GM19035 (cell line): Measurements from ENCODE around the gene PRDM16.

Experiments
- ATAC-seq: cut with Tn5 transposase; IDR thresholded peaks from one replicate; pipeline ENCODE4 v1.9.1; 2021; ENCODE audit not compliant: unreplicated experiment

The PRDM16 gene

DNA sequence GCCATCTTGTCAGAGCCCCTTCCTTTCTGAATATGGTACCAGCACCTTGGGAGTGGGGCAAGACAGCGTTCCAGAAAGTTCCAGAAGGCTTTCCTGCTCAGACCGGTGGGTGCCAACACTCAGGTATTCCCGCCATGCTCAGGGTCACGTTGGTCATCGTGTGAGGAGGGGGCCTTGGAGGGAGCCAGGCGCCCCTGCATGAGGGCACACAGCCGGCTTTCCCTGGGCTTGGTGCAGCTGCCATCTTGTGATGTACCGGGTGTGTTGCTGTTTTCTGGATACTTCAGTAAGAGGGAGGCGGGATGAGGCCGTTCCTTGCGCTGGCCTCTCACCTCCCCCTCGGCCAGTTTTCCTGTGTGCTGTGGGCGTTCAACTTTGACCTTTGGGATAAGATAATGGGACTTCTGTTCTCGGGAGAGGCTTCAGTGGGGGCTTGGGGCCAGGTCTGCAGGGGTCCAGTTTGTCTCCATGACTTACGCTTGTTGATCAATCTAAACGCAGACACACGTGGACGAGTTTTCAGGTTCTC, 69.7 kb downstream of the PRDM16 start:
- no peak for ATAC-seq

DNA sequence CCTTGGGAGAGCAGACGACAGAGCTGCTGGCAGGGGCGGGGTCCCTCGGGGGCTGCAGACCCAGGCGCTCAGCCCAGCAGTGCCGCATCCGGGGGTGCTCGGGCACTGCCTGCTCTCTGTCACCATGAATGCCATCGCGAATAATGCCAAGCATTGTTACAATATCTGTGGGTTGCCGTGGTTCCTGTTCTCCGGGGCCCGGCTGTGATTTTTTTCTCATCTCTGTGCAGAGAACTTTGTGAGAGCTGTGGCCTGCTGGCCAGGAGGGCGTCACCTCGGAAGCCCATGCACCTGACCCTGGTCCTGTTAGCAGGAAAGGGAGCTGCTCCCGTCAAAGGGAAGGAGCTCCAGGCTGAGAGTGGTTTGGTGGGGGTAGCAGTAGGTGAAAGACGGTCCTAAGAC, 70.4 kb downstream of the PRDM16 start:
- ATAC-seq = no peak

DNA sequence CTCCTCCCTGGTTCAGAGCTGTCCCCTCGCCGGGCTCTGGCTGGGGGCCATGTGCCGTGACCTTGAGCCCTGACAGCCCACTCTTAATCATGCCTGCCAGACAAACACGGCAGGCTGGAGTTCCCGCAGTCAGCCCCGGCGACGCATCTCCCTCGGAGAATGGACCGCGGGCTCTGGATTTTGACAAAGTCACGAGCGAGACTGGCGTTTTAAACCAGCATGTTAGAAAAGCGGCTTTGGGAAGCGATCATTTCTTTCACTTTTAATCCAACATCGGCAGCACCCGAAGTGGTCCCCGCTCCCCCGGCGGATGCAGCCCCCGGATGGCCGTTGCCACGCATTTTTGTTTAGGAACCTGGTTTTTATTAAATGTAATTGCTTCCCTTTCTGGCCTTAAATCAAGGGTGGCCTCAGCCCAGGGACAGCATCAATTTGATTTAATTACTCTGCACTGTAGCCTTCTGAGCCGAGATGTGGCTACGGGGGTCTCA, 70.9 kb downstream of the PRDM16 start:
- no peak for ATAC-seq

DNA sequence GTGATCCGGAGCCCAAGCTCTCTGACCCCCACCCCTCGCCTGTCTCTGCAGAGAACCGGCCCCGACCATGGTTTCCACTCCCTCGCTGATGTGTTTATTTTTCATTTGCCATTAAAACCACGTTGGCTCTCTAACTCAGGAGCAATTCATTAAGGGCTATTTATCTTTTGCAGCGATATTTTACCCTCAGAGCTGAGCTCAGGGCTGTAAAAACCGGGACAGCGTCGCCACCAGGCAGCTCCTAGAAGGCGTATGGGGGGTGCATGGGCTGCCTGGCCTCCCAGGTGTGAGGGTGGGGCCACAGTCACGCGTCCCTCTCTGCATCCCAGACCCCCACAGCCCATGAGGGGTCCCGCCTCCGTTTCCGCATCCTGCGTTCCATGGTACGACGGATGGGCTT, 71.4 kb downstream of the PRDM16 start:
- no peak for ATAC-seq

DNA sequence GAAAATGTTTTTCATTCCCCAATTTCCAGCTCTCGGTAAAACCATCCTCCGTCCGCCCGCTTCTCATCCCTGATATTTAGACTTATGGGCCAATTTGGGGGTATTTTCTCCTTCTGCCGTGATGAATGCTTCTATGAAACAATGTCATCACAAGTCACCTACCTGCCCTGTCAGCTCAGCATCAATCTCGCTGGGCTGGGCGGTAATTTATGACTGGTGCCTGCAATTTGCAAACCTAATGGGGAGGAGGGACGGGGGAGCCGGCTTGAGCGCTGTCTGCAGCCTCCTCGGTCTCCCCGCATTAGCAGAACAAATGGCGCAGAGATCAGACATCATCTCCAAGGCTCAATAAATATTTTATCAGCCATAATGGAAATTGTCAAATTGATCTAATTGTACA, 72.1 kb downstream of the PRDM16 start:
- no peak for ATAC-seq

DNA sequence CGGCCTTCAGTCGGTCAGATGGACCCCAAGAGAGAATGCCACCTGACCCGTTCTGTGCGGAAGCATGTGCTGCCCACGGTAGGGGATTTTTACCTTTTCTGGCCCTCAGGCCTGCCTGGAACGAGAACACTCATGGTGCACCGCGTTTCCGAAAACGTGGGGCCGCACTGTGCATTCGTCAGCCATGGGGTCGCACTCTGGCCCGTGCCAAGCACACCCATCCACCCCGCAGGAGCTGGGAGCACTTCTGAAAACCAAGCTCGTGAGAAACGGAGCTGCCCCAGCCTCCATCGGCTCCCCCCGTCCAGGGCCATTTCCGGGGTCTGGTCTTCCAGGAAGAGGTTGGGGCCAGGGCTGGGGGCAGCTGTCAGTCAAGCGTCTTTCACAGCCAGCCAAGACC, 72.8 kb downstream of the PRDM16 start:
- ATAC-seq = no peak

DNA sequence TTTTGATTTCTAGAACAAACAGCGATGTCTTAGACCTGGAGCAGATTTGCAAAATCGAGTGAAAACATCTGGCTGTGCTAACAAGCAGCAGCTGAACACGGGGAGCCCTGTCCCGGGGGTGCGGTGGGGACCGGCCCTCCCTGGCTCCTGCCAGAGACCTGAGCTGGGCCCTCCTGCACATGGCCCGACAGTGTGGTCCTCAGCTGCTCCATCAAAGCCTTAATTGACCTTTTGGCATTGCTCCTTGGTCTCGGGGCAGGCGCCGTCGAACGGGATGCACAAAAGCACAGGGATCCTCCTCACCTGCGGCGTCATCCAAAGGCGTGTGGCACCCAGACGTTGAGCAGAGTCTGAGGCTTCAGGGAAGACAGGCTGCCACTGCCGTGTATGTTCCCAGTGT, 73.2 kb downstream of the PRDM16 start:
- no peak for ATAC-seq

DNA sequence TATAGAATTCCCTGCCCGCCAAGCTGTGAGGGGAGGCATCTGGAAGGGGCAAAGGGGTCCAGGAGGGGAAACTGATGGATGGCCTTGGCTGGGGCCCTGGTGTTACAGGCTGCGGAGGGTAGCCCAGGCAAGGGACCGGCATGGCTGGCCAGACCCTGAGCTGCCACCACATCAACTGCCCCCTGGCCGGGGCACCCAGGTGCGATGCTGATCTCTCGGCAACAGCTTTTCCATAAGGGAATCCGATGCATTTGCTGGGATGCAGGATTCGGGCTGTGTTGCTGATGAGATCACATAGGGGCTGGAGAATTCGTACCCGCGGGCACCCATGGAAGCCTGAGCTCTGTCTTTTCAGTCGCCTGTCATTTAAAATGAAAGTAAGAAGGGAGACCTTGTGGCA, 73.7 kb downstream of the PRDM16 start:
- no peak for ATAC-seq

DNA sequence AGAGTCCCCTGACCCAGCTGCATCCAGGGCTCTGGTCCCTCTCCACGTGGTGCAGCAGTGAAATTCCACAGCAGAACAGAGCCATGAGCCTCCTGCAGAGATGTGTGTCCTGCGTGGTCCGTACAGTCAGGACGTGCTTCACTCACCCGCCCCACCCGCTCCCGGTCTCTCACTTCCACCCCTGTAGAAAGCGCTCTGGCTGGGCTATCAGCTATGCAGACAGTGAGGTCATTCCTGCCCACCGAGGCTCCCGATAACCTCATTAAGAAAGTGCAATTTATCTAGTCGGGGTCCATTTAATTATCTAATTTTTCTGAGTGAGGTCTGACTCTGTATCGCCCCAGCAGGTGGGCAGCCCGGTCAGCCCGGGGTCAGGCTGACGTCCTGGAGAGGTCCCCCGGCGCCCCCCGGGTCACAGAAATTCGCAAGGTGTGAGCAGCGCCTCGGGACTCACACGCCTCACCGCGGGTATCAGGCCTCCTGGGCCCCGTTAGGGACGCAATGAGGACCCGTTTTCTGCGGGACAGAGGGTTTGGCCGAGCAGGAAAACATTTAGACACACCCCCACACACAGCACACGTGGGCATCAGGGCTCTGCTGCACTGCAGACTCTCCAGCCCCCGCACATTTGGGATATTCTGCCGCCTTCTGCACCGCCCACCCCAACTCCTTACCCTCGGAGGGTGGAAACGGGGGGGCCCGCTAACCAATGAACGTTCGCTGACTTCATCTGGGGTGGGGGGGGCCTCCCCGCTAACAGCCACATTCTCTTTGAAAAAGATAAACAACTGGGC, 76.7 kb downstream of the PRDM16 start:
- no peak for ATAC-seq

DNA sequence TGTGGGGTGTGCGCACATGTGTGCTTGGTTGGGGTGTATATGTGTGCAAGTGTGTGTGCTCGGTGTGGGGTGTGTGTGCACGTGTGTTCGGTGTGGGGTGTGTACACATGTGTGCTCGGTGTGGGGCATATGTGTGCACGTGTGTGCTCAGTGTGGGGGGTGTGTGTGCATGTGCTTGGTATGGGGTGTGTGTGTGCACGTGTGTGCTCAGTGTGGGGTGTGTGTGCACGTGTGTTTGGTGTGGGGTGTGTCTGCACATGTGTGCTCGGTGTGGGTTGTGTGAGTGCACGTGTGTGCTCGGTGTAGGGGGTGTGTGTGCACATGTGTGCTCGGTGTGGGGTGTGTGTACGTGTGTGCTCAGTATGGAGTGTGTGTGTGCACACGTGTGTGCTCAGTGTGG, 77.5 kb downstream of the PRDM16 start:
- no peak for ATAC-seq

DNA sequence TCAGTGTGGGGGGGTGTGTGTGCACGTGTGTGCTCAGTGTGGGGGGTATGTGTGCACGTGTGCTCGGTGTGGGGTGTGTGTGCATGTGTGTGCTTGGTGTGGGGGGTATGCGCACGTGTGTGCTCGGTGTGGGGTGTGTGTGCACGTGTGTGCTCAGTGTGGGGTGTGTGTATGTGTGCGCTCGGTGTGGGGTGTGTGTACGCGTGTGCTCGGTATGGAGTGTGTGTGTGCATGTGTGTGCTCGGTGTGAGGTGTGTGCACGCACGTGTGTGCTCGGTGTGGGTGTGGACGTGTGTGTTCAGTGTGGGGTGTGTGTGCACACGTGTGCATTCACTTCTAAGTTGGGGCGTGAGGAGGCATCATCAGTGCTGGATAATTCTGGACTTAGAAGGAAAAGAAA, 77.9 kb downstream of the PRDM16 start:
- ATAC-seq = no peak

DNA sequence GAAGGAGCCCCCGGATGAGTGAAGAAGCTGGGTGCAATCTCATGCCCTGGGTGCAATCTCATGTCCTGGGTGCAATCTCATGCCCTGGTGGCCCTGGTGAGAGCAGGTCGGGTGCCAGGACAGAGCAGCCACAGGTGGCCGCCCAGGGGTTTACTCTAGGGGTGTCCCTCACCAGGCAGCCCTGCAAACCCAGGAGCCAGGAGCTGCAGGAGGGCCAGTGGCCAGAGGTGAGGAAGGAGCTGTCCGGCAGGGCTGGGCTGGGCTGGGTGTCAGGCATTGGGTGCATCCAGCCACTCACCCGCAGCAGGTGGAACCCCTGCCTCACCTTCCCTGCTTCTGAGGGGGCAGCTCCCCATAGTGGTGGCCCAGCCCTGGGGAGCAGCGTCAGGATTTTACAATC, 79.2 kb downstream of the PRDM16 start:
- no peak for ATAC-seq

DNA sequence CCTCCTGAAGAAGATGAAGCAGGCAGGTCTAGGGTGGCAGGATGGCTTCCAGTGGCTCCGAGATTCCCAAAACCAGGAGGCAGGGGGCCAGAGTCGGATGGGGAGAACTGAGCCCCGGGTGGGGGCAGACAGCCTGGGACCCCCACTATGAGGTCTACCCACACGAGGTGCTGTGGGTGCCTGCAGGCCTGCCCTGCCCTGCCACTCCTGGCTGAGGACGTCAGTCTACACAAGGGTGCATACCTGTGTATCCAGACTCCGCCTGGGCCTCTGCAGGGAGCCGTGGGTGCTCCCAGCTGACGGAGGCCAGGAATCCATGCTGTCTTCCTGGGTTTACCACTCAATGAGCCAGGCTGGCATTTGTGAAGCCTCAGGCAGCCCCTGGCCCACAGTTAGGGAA, 80.3 kb downstream of the PRDM16 start:
- ATAC-seq = no peak

DNA sequence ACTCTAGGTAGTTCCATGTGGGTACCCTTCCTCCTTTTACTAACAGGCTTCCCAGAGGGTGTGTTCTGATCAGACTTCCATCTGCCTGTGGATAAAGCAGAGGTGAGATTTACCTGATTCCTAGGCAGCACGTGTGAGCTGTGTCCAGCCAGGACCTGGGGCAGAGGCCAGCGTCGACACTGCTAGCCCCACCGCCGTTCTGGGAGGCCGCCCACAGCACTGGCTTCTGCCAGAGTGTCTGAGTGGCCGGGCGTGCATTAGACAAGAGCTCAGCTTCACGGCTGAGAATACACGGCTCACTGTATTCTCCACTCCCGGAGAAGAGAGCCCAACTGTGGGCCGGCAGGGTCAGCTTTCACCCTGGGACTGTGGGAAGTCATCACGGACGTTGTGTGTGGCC, 82.5 kb downstream of the PRDM16 start:
- no peak for ATAC-seq

DNA sequence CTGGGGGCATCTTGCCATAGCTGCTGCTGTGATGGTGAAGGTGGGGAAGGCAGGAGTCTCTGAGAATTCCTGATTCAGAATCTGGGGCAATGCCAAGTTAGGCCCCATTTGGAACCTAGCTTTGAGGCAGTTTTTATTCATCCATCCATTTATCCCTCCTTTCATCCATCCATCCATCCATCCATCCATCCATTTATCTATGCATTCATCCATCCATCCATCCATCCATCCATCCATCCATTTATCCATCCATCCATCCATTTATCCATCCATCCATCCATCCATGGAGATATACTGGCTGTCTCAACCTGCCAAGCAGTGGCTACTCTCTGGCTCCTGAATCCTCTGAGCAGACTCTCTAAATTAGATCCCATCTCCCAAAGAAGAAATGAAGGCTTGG, 83.1 kb downstream of the PRDM16 start:
- no peak for ATAC-seq

DNA sequence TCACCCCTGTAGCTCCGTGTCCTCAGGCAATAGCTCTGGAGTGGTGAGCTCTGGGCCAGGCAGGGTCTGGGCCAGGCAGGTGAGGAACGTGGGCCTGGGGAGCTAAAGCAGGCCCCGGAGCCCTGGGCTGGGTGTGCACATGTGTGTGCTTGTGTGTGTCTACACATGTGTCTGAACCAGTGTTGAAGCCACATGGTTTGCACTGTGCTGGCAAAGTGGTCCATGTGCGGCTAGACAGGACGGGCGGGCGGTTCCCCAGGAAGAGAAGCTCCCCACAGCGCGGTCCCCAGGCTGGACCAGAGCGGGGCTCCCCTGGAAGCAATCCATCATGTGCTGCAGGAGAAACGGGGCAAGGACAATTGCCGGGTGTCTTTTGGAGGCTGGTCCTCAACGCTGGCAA, 84.2 kb downstream of the PRDM16 start:
- ATAC-seq = no peak

DNA sequence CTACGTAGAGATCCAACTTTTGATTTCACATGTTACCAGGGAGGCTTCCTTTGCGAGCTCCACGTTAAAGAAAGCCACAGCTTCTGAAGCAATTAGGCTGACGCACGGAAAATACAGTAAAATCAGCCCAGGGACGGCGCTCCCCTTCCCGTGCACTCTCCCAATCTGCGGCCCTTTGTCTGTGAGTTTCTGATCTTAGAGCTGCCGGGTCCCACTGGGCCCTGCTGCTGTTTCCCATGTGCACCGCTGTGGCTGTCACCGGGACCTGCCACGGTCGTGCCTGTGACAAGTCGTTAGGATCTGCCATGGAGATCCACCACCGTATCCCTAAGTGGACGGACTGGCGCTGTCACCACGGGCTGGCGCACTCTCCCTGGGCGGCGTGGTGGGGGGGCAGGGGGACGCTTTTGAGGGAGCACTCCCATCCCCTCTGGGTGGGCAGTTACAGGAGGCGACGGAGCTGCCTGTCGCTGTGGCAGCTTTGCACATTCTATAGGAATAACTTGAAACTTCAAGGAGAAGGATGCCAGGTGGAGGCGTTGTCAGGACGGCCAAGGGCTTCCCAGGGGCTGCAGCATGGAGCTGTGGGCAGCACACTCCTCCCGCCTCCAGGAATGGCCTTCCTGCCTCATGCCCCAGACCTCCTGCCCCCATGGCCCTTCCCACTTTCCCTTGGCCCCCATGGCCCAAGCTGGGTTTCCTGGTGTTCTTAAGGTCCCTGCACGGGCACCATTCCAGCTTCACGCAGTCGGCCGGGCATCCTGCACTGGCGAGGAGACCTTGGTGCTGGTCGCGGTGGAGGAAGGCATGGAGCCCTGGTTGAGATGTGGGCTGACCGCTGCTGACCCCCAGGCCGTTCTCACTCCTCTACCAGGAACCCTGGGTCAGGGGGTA, 85.1 kb downstream of the PRDM16 start:
- ATAC-seq = no peak

DNA sequence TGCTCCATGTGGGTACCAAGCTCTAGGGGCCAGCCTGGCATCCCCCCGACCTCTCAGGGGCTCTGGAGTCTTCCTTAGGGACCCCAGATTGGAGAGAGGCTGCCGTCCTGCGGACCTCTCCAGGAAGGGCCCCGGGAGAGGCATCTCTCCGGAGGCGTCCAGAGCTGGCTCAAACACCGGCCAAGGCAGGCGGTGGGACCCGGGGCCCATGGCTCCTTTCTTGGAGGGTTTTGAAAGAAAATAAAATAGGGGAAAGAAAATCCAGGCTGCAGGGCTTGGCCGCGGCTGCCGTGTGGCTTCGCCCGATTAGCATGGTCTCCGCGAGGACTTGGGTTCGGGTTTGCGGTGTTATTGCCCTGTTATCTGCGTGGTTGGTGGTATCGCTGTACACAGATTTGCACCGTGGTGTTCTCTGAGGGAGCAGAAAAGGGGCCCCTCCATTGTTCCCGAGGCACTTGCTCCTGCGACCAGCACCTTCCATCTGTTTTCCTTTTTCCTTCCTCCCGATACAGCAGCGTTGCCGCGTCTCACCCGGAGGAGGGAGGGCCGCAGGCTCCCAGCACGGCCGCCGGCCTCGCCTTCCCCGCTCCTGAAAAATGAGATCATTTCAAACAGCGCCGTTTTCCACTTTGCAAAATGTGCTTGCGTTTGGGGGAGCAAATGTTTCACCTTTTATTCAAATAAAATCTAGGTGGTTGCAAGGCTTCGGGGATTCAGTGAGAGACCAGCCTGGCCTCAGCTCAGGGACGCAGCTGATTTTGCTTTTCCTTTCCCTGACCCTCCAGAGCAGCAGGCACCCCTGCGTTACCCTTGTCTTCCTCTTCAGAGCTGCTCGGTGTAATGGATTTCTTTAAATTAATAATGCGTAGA, 86.3 kb downstream of the PRDM16 start:
- ATAC-seq = no peak

DNA sequence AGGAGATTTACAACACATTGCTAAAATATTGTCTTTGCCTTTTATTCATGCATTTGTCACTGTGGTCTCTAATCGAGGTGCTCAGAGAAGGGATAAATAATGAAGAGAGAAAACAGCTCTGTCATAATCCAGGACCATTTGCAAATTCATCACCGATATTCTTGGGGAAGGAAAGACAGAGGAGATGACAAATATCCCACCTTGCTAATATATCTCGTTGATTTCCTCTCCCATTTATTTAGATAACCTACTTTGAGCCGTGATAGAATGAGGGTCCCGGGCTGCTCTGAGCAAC, 86.9 kb downstream of the PRDM16 start:
- ATAC-seq = no peak

DNA sequence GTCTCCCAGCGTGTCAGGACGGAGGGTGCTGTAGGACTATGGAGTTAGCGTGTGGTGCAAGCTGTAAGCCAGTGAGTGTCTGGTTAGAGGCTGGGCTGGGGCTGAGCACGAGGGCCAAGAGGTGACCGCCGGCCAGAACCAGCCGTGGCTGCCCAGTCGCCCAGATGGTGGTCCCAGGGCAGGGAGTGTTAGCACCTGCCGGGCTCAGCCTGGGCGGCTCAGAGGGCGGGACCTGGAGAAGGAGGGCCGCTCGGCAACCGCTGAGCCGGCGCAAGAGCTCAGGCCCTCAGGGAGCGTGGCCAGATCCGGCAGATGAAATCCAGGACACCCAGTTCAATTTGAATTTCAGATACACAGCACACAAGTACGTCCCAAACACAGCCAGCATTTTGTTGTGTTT, 87.9 kb downstream of the PRDM16 start:
- no peak for ATAC-seq

DNA sequence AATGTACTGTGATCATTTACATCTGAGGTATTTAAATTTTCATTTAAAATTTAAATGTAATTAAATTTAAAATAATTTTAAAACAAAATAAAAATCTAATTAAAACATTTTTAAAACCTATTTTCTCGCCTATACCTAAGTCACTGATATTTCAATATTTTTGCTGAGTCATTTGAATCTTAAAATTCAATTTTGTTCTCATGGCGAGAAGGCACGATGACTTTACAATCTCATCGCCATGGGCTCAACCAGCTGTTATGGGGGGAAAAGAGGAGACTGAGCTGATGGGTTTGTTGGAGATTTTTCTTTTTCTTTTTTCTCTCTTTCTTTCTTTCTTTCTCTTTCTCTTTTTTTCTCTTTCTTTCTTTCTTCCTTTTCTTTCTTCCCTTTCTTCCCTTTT, 89.3 kb downstream of the PRDM16 start:
- no peak for ATAC-seq
